DMS153 treated with DMSO at 0.1 percent for 48 hours (cell line): Measurements from ENCODE around the gene LRRC8C.
A peak's percentile ranks its signal among the peaks of the same experiment; 100 is the strongest.

Source experiments
- DNase-seq: peaks from one replicate; lab custom pipeline; 2025; ENCODE audit not compliant: unreplicated experiment; lab: John Stamatoyannopoulos, UW

The LRRC8C gene

DNA sequence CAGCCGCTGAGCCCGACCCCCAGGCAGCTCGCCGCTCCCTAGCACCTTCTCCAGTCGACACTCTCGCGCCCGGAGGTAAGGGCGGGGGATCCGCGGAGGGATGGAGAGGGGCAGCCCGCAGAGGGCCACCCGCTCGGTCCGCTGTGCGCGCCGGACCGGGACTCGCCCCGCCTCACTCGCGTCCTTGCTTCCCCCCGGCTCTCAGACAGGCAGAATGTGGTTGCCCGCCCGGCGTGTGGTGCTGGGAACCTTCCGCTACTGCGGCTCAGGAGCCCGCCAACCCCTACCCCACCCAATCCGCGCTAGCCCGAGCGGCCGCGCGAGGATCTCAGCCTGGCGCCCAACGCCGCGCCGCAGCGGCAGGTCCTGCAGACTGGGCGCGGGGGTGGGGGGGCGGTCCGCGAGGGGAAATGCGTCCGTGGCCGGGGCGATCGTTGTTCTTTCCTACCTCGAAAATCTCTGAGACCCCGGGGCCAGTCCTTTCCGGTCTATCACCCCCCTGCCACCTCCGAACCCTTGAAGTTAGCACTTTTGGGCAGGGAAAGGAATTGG is 404 bp downstream of the LRRC8C start:
- no peak for DNase-seq

DNA sequence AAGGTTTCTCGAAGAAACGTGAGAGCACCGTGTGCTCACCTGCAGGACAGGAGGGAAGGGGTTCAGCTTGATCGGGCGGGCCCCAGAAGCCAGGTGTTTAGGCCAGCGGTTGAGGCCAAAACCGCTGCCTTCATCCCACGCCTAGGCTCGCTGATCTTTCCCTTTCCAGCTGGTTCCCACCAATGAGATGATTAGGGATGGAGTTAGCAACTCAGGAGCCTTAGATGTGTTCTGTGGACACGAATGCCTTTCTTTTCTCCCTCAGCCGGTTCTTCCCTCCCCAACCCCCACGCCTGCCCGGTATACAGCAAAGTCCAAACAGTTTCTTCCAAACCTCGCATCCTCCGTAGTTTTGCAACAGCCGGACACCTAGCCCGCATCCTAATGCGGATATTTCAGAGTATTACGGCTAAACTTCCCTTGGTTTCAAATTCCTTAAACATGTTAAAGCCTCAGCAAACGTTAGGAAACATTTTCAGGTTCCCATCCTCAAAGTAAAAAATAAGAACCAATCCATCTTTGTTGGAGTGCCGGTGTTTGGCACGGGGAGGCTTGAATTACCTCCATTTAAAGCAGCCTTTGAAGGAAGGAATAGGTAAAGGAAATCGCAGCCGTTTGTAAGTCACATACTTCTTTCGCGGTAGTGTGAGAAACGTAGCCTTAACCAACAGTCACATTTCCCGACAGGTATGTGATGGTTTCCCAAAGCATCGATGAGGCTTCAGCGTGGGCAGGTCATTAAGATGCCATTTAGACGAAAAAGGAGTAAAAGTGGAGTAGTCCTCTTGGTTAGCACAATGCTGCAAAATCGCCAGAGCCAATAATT is 1.1 kb downstream of the LRRC8C start:
- peak; percentile 14 for DNase-seq

DNA sequence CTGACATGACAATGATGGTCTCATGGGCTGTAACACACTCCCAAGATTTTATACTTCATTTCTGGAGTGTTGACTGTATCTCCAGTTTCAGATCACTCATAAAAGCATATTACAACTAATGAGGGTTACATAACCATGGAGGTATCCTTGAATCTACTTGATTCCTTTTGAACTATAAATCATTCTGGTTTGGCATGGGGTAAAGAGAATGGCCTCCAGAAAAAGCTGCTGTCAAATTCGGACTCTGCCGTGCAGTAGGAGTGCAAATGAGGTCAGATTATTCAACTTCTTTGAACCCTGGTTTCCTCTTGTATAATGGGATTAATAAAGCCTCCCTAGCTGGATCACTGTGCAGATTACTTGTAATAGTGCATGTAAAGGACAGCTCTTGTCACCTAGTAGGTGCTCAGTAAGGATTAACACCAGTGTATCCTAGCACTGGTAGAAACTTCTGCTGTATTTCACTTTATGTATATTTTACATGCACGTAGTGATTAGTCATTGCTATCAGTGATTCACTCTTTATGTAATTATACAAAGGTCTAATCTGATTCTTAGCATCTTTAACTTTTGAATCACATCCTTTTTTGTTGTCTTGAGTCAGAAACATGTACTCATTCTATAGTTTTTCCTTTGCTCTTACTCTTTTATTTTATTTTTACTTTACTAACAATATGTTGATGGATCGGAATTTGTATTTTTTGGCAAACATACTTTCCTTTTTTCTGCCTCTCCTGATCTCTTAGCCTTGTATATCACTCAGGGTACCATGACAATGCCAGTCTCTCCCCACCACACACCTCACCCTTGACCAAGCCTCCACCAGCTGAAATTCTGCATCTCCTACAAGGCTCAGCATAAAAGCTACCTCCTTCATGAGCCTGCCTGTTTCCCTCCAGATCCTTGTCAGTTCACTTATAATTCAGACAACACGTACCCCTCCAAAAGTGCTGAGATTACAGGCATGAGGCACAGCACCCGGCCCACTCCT is 3.2 kb downstream of the LRRC8C start:
- DNase-seq: no peak

DNA sequence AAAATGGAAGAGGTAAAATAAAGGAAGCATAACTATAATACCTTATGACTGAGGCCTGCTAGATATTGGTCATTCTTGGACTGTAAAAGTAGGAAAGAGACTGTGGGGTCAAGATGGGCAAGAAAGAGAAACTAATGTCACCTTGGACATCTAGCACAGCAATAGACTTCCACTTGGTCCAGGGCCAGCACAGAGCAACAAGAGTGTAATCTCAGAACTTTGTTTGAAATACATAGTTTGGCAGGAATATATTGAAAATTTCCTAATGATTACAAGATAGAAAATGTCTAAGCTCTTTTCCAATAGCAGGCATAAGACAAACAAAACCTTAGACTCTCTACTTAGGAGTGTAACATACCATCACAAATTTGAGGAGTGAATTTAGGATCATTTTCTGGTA is 4.6 kb downstream of the LRRC8C start:
- DNase-seq: no peak

DNA sequence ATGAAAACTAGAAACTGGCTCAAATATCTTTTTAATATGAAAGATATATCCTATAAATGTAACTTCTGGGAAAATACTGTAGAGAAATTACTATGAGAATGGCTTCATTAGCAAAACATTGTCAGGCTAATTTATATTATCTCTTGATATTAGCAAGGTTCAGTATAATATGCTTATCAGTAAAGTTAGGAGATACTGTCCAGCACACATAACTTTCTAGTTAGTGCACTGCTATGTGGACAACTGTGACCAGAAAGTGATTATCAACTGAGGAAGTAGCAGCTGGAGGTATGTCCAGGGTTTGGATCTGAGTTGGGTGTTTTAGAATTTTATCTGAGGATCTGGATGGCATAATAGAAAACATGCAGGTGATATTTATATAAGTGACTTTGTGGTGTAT is 7.5 kb downstream of the LRRC8C start:
- no peak for DNase-seq

DNA sequence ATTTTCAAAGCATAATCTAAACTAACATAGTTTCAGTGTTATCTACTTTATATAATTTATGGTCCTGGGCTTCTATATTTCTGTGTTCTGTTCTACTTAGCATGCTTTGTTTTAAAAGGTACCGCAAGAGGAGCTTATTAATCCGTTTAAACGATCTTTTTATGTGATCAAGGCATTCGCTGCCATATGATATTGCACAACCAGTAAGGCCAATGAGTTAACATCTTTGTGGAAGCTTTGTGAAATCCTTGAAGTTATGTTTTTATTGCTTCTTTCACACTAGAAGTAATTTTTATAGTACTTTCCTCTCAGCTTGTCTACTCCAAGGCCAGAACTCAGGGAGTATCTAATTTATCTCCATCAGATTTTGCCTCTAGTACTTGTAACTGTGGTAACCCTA is 8.9 kb downstream of the LRRC8C start:
- DNase-seq: no peak

DNA sequence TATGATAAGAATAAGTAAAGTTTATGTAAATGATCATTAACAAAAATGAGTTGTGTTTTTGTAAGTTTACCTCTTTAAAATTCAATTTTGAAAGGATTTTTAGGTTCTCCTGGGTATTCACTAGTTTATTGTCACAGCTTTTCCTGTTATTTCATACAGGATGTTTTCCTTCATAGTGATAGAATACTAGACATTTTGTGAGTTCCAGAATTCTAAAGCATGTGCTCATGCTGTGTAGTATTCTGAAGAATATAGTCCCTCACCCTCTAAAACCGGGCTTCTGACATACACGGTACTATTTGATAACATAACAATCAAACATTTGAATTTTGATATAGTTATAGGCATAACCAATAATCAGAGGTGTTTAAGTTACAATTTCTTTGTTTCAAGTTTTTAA is 10.7 kb downstream of the LRRC8C start:
- no peak for DNase-seq

DNA sequence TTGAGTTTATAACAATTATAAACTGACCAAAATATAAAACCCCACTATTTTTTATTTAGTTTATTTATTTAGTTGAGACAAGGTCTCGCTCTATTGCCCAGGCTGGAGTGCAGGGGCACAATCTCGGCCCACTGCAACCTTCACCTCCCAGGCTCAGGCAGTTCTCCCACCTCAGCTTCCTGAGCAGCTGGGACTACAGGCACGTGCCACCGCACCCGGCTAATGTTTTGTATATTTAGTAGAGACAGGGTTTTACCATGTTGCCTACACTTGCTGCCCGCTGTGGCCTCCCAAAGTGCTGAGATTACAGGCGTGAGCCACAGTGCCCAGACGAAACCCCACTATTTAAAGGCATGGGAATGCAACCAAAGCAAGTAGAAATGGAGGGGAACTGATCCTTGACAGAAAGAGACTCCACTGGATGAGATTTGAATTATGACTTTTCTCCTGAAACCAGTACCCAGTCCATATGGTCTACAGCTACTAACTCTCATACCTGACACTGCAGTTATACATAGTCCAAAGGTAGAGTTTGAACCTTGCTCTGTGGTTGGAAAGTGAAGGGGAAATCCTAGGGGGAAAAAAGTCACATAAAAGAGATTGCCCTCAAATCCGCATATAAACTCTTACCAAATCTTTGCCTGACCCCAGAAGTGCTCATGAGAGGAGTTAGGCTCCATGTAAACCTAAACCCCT is 11.3 kb downstream of the LRRC8C start:
- DNase-seq: no peak

DNA sequence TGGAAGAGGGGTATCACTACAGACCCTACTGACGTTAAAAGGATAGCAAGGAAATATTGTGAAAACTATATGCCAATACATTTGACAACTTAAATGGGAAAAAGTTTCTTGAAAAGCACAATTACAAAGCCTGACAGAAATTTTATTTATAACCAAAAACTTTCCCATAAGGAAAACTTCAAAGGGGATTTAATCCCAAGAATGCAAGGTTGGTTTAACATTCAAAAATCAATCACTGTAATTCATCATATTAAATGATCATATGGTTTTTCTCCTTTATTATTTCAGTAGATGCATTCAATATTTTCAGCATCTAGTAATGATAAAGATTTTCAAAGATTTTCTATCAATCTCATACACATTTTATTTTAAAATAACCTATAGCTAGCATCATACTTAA is 13.3 kb downstream of the LRRC8C start:
- no peak for DNase-seq

DNA sequence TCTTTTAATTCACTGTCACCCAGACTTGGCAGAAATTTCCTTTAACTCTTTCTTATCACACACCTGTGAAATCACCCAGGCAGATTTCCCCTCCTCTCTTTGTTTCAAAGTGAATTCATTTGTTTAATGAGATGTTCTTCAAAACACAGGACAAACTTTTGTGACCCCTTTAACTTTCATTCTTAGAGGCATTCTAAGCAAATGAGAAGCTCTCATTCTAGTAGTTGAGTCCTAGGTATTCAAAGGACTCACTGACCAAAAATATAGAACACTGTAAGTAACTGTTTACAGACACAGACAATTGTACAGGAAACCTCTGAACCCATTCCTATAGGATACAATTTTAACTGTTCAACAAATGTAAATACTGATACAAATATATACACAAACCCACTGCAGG is 16.9 kb downstream of the LRRC8C start:
- no peak for DNase-seq

DNA sequence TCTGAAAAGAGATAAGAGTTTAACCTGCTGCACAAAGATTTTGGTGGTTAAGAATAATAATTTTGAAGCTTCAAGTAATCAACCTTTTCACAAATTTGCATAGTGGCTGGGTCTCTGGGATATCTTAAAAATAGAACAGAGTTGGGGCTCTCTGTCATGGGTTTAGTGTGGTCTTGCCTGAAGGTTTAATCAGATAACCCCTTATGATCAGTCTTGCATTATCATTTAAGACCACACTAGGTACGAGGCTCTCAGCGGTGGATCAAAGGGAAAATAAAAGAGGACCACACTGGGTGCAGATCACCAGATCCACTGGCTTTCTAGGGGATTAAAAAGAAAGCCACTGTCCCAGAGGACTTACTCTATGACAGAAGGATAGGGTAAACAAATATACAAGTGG is 19.5 kb downstream of the LRRC8C start:
- no peak for DNase-seq

DNA sequence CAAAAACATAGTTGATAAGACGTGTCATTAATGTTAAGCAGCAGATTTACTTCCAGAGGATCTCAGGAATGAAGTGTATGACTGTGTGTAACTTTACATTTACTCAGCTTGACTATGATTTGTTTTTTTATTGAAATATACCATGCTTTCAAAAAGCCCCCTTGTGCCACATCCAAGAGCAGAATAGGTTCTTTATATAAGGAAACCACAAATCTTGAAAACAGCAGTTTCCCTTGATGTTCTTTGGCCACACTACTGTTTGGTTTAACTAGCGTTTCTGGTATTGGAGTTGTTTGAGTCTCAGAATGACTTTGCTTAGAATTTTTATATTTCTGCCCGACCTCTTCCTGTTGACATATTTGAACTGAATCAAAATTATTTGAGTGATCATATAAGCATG is 25.0 kb downstream of the LRRC8C start:
- DNase-seq: no peak

DNA sequence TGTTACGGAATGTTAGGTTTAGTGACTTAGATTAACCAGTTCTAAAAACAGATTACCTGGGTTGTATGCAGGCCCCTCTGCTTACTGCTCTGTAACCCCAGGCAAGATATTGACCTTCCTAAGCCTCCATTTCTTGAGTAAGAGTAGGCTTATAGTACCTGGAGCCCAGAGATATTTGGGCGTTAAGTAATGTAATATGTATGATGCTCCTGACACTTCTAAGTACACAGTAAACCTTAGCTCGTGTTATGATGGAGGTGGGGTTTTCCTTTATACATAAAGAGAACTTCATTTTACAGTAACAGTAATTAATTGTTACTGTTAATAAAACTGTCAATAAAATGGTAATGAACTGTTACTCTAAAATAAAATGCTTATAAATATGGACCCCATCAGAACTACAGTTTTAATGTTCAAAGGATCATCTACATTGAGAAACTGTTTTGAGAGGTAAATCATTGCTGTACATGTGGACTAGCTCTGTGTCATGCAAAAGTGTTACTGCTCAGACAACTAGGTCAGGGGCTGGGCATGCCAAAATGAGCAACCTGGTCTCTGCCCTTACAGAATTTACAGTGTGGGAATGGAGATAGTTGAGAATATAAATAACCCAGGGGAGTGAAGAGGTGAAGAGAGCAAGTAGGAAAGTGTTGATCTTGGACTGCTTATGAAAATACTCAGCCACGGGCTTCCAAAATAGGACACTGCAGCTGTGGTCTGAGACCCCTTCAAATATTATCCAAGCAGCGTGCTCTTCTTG is 26.6 kb downstream of the LRRC8C start:
- DNase-seq: no peak

DNA sequence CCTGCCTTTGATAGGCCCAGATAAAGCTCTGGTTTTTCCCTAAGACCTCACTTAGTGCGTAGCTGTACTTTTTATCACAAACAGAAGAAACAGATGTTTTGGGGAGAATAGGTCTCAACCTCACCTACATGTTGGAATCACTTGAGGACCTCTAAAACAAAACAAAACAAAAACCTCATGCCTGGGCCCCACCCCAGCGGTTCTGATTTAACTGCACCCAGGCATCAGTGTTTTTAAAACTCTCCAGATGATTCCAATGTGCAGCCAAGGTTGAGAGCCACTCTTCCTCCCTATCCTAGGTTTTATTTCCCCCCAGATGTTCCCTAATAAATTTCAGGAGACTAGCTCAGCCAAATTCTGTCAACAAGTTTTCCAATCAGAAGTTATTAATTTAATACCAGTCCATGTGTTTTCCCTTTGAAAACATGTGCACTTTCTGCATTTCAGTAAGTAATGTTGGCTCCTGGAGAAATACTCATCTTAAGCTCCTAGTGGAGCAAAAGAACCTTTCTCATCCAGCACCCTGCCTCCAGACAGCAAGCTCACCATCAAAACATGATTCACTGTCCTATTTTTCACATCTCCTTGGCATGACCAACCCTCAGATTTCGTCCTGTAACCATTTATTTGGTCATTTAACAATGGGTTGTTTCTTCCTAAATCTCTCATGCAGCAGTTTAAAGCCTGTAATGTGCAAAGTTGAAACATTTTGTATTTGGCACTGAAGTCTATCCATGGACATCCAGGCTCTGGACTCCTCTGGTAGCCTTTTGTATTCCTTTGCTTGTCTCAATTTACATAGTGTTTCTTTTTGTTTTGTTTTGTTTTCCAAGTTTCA is 27.5 kb downstream of the LRRC8C start:
- DNase-seq: no peak

DNA sequence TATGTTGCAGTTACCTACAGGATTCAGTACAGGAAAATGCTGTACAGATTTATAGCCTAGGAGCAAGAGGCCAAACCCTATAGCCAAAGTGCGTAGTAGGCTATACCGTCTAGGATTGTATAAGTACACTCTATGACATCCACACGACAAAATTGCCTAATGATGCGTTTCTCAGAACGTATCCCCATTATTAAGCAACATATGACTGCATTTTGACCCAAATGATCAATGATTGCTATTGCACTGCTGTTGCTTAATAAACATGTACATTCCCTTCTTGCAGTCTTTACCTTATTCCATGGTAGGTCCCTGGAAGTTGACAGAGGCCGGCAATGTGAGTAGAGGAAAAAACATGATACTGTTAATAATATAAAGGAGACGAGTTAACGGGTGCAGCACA is 33.0 kb downstream of the LRRC8C start:
- DNase-seq: no peak

DNA sequence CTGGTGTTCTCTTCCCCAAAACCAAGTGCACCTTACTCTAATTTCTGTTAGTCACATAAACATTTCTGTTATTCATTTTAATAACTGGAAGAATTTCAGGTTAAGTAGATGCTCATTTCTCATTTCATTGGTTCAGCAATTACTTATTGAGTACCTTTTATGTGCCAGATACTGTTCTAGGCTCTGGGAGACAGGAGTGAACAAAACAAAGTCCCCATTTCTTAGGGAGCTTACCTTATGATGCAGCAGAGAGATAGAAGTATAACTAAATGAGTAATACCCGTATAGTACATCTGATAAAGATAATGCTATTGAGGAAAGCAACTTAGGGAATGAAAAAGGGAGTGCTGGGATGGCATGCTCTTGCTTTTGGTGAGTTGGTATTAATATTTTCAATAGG is 33.7 kb downstream of the LRRC8C start:
- no peak for DNase-seq

DNA sequence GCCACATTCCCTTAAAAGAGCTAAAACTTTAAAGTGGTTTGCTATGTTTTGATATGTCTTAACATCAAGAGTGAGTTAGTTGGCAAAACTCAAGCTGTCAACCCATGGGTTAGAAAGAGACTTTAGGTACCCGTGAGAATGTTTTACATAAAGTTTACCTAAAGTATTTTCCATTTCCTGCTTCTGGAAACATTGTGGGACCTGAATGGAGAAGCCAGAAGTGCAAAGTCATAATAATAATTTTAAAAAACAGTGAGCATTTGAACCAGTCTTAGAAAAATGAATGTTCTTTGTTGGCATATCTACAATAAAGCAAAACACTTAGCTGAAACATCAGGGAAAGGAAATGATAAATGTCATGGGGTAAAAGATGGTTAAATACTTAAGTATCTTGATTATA is 34.8 kb downstream of the LRRC8C start:
- no peak for DNase-seq

DNA sequence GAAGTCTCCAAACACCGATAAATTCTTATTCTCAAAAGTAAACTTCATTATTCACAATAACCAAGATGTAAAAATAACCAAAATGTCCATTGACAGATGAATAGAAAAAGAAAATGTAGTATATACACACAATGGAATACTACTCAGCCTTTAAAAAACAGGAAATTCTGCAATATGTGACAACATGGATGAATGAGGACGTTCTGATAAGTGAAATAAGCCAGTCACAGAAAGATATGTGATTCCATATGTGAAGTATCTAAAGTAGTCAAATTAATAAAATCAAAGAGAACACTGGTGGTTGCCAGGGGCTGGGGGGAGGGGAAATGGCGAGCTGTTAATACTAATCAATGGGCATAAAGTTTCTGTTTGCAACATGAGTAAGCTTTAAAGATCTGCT is 36.0 kb downstream of the LRRC8C start:
- DNase-seq: no peak

DNA sequence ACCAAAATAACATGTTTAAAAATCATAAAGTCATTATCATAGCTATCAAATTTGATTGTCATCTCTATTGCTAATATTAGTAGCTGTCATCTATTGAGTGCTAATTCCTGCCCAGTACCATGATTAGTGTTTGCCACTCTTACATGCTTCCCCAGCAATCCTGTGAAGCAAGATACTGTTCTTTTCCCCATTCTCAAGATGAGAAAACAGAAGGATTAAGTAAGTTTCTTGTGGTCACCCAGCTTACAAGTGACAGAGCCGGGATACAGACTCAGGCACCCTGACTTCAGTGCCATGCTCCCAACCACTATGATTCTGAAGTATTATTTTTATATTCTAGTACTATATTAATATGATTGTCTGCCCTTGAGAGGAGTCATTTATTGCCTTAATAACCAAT is 36.5 kb downstream of the LRRC8C start:
- no peak for DNase-seq

DNA sequence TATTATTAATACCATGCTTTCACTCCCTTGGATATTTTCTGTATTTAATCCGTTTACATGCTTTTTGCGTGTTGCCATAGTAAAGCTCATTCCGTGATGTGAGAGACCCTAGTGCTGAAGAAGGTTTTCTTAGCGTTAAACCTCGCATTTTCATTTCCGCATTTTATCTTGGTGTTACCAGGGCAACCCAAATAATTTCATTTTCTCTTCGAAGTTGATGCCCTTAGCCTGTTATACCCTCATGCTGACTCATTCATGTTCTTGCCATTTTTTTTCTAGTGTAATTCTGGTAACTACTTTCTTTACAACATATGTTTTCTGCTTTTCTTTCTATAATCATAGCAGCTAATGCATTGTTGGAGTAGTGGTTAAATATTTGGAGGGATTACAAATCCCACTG is 37.2 kb downstream of the LRRC8C start:
- DNase-seq: no peak
